GM23248 (cell line): ENCODE data around the gene TGOLN2. TPM values are rescaled to one million over a fixed set of nuclear protein-coding genes. Genes with fewer than 3 reads are reported as not detected.
A peak's percentile ranks its signal among the peaks of the same experiment; 100 is the strongest.

Source experiments
- DNase-seq: peaks from one replicate; pipeline ENCODE4 v3.0.0-alpha.2; 2015
- H2AFZ ChIP-seq: fragments of 200-600 bp; sonication (generic); 2 replicates; pipeline ENCODE4 v1.6.1; 2016; ENCODE audit warnings: antibody characterized with exemption
- H3F3A ChIP-seq: fragments of 200-600 bp; sonication (generic); 2 replicates; pipeline ENCODE4 v1.6.1; 2016; ENCODE audit warnings: mild to moderate bottlenecking, antibody characterized with exemption, mixed run types; ENCODE audit not compliant: insufficient read depth
- H3K27ac ChIP-seq: fragments of 200-600 bp; sonication (generic); 2 replicates; pipeline ENCODE4 v1.5.1; 2016; ENCODE audit warnings: mild to moderate bottlenecking
- H3K27me3 ChIP-seq: fragments of 200-600 bp; sonication (generic); replicated peaks from 2 replicates; pipeline ENCODE4 v1.6.1; 2016; ENCODE audit warnings: mild to moderate bottlenecking; ENCODE audit not compliant: insufficient read depth
- H3K36me3 ChIP-seq: fragments of 200-600 bp; sonication (generic); 2 replicates; pipeline ENCODE4 v1.6.1; 2016; ENCODE audit warnings: low read depth, mild to moderate bottlenecking
- H3K4me1 ChIP-seq: fragments of 200-600 bp; sonication (generic); 2 replicates; pipeline ENCODE4 v1.6.1; 2016; ENCODE audit warnings: mild to moderate bottlenecking; ENCODE audit not compliant: insufficient read depth
- H3K4me2 ChIP-seq: fragments of 200-600 bp; sonication (generic); one replicate; pipeline ENCODE4 v1.6.1; 2016; ENCODE audit warnings: mild to moderate bottlenecking; ENCODE audit not compliant: unreplicated experiment
- H3K4me3 ChIP-seq: fragments of 200-600 bp; sonication (generic); 2 replicates; pipeline ENCODE4 v1.5.1; 2016; ENCODE audit warnings: mild to moderate bottlenecking
- H3K79me2 ChIP-seq: fragments of 200-600 bp; sonication (generic); 2 replicates; pipeline ENCODE4 v1.6.1; 2016; ENCODE audit warnings: mild to moderate bottlenecking; ENCODE audit not compliant: insufficient read depth
- H3K9ac ChIP-seq: fragments of 200-600 bp; sonication (generic); 2 replicates; pipeline ENCODE4 v1.6.1; 2016; ENCODE audit warnings: mild to moderate bottlenecking
- H3K9me2 ChIP-seq: fragments of 200-600 bp; sonication (generic); 2 replicates; pipeline ENCODE4 v1.6.1; 2016; ENCODE audit warnings: mixed run types, mild to moderate bottlenecking, moderate library complexity; ENCODE audit not compliant: insufficient read depth
- H3K9me3 ChIP-seq: fragments of 200-600 bp; sonication (generic); one replicate; pipeline ENCODE4 v1.6.1; 2017; ENCODE audit warnings: low read depth
- H4K20me1 ChIP-seq: fragments of 200-600 bp; sonication (generic); 2 replicates; pipeline ENCODE4 v1.6.0; 2016; ENCODE audit not compliant: insufficient read depth
- EZH2 ChIP-seq: fragments of 200-600 bp; sonication (generic); IDR thresholded peaks from 2 replicates; pipeline ENCODE4 v1.6.1; 2018; ENCODE audit warnings: antibody characterized with exemption, mild to moderate bottlenecking; ENCODE audit not compliant: insufficient read depth, poor library complexity, severe bottlenecking
- EZH2phosphoT487 ChIP-seq: fragments of 200-600 bp; sonication (generic); IDR thresholded peaks from 2 replicates; pipeline ENCODE4 v1.6.1; 2018; ENCODE audit warnings: antibody characterized with exemption, moderate library complexity, mild to moderate bottlenecking, low read depth; ENCODE audit not compliant: insufficient read depth
- WGBS, 2 experiments: methylation state at CpG; one replicate each; pipeline ENCODE4 v1.1.6; 2015 to 2017; ENCODE audit warnings: low lambda C conversion rate in 2 of 2, low coverage in 1 of 2; ENCODE audit errors: missing lambda C conversion rate in 2 of 2; 5-methylcytosine and 5-hydroxymethylcytosine counted together
- in situ Hi-C: fragments of 300-500 bp; cut with MboI; formaldehyde crosslinking; loops from 2 replicates; pipeline ENCODE4 v1.15.0; 2020
- polyA plus RNA-seq: library from polyadenylated mRNA; unstranded; fragments of >200 nt; fragmentation: Nextera tagmentation; extraction: Ambion mirVana; gene quantifications from 2 replicates; pipeline ENCODE4 v1.2.1, GENCODE V29; 2016
- total RNA-seq: library from RNA; depleted of rRNA; stranded (reverse); fragments of >200 nt; shearing (Covaris generic); gene quantifications from 2 replicates; pipeline ENCODE4 v1.2.3, GENCODE V29; 2014

TGOLN2 gene
- total and polyA plus RNA-seq, 2 experiments from 2014 or later, result 96.8 to 118 TPM

DNA sequence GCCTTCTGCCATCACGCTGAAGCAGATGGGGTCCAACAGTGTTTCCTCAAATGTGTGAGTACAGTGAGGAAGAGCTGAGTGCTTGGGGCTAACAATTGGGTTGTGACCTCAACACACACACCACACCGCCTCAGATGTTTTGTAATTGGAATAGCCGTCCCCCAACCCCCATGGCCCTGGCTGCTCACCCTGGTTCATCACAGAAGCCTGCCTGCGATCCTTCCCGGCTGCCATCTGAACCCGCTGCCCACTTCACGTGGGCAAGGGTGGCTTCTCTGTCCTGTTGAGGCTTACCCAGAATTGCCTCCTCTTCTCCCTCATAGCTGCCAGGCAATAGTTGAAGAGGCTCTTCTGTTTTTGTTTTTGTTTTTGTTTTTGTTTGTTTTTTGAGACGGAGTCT is 44.1 kb downstream of the TGOLN2 start:
- WGBS, 2 experiments, result 92 to 93% methylated on average over 8 of the region's 8 CpGs
- no peaks in the 10 kb centered on the region for H3K79me2 ChIP-seq
- no peaks in the 10 kb centered on the region for H3K27me3 ChIP-seq
- no peak overlapping the region for H3K9ac ChIP-seq
- H3K4me3 ChIP-seq, result no peak overlapping the region
- H3K9me2 ChIP-seq, result no peaks in the 10 kb centered on the region
- no peak overlapping the region for H2AFZ ChIP-seq
- no peak overlapping the region for H3K27ac ChIP-seq
- H3K4me1 ChIP-seq, result peaks cover 12% of the 10 kb centered on the region
- no peak overlapping the region for H3K4me2 ChIP-seq
- peaks cover 11% of the 10 kb centered on the region; the same call in 1 of the 2 replicates for H3F3A ChIP-seq
- DNase-seq, result no peak
- H3K36me3 ChIP-seq, result no peaks in the 10 kb centered on the region
- no peaks in the 10 kb centered on the region for H4K20me1 ChIP-seq
- in situ Hi-C loops, result loop anchor here (10.0 to 25.0 kb wide), 2 partner anchors 159 to 796 kb away; no protein-coding TSS in a partner anchor
- no peaks in the 10 kb centered on the region for H3K9me3 ChIP-seq
- TF ChIP-seq EZH2phosphoT487, result no peak
- no peak for TF ChIP-seq EZH2

DNA sequence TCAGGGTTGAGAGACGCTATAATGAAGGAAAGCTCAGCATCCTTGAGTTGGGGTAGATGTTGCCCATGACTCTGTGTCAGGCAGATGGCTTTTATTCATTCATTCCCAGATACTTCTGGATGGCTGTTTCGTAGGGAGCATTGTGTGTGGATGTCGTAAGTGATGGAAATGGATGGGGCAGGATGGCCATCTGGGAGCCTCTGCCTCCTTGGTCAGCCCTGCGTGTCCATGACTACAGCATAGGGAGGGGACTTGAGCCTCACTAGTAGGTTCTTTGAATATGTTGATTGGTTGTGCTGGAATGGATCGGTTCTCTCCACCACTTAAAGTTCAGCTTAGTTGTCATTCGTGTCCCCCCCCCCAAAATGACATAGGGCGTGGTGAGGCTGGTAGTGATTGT is 44.9 kb downstream of the TGOLN2 start:
- Histone ChIP-seq H3K27me3 (no peaks in the 10 kb centered on the region), H2AFZ (no peak overlapping the region), H3K4me1 (peaks cover 12% of the 10 kb centered on the region), H4K20me1 (no peaks in the 10 kb centered on the region), H3K9me3 (no peaks in the 10 kb centered on the region), H3K79me2 (no peaks in the 10 kb centered on the region), H3K4me2 (no peak overlapping the region), H3K36me3 (no peaks in the 10 kb centered on the region), H3K4me3 (no peak overlapping the region), H3K9ac (no peak overlapping the region), H3K27ac (no peak overlapping the region), H3F3A (peaks cover 14% of the 10 kb centered on the region; the same call in 1 of the 2 replicates), H3K9me2 (no peaks in the 10 kb centered on the region)
- TF ChIP-seq EZH2, result no peak
- in situ Hi-C loops, result loop anchor here (10.0 to 25.0 kb wide), 2 partner anchors 158 to 796 kb away; no protein-coding TSS in a partner anchor
- 96 to 98% methylated on average over 7 of the region's 7 CpGs for WGBS, 2 experiments
- no peak for DNase-seq

DNA sequence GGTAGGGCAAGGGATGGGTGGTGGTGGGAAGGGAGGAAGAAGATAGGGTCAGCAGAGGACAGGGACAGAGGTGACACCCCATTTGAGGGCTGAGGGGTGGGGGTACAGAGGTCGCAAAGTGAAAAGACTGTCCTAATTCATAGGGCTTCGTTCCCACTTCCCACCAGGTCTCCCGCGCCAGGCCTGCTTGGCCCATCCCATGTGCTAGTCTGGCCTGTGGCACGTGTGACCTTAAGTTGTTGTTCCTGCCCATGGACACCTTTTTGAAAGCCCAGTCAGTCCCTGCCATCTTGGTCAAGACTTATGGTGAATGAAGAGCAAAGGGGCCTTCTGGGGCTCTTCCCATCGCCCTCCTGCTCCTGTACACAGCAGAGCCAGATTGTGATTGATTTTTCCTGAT is 46.2 kb downstream of the TGOLN2 start:
- Histone ChIP-seq H3K27ac (no peak overlapping the region), H3K4me1 (peaks cover 24% of the 10 kb centered on the region), H4K20me1 (no peaks in the 10 kb centered on the region), H3F3A (peaks cover 9% of the 10 kb centered on the region; the same call in 1 of the 2 replicates), H3K4me3 (no peak overlapping the region), H3K4me2 (no peak overlapping the region), H3K9ac (no peak overlapping the region), H3K9me3 (no peaks in the 10 kb centered on the region), H3K9me2 (no peaks in the 10 kb centered on the region), H2AFZ (no peak overlapping the region), H3K27me3 (no peaks in the 10 kb centered on the region), H3K79me2 (no peaks in the 10 kb centered on the region), H3K36me3 (no peaks in the 10 kb centered on the region)
- TF ChIP-seq EZH2phosphoT487 (no peak), EZH2 (no peak)
- WGBS, 2 experiments, result 82 to 93% methylated on average over 6 of the region's 6 CpGs
- in situ Hi-C loops, result loop anchor here (10.0 to 25.0 kb wide), 2 partner anchors 157 to 794 kb away; no protein-coding TSS in a partner anchor
- DNase-seq, result no peak

DNA sequence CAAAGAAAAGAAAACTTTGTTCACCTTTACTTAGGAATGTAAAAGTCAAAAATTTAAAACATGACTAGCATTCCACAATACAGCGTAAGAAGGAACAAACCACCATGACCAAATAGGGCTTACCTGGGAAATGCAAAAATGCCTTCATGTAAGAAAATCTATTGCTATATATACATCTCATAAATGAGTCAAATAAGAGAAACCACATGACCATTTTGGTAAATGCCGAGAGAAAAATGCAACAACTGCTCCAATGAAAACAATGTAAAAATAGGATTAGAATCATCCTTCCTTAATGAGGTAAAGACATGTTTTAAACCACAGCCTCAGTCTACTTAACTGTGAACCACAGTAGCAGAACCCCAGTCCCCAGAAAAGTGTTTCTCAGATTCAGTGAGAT is 49.4 kb downstream of the TGOLN2 start:
- Histone ChIP-seq H3K4me1 (peaks cover 41% of the 10 kb centered on the region), H3K27ac (peak overlapping the region; percentile 62), H3F3A (peaks cover 24% of the 10 kb centered on the region; the same call in 1 of the 2 replicates), H3K4me2 (peak overlapping the region; percentile 99), H3K9ac (peak overlapping the region; percentile 37; the same call in 1 of the 2 replicates), H2AFZ (no peak overlapping the region), H3K9me2 (no peaks in the 10 kb centered on the region), H3K9me3 (no peaks in the 10 kb centered on the region), H3K27me3 (no peaks in the 10 kb centered on the region), H3K36me3 (no peaks in the 10 kb centered on the region), H3K79me2 (no peaks in the 10 kb centered on the region), H3K4me3 (peak overlapping the region; percentile 73), H4K20me1 (no peaks in the 10 kb centered on the region)
- no peak for TF ChIP-seq EZH2phosphoT487
- TF ChIP-seq EZH2, result no peak
- in situ Hi-C loops, result loop anchor here (25.0 kb wide), 1 partner anchor 791 kb away; no protein-coding TSS in a partner anchor
- peak; percentile 68 for DNase-seq
- WGBS, 2 experiments, result 9 to 13% methylated on average over 2 of the region's 2 CpGs
